Omental fat pad (tissue), 4 donors: Measurements from ENCODE around the gene RAB11FIP4. TPM values are rescaled to one million over a fixed set of nuclear protein-coding genes. Genes with fewer than 3 reads are reported as not detected.

ENCODE experiments used
- ATAC-seq: fragments of 150-250 bp; one replicate; pipeline ENCODE4 v1.9.1; 2016; ENCODE audit warnings: mild to moderate bottlenecking, moderate library complexity; ENCODE audit not compliant: low FRiP score
- DNase-seq: peaks from one replicate; pipeline ENCODE4 v3.0.0-alpha.2; 2019; ENCODE audit warnings: low spot score
- CTCF ChIP-seq, 3 donors: fragments of 450-650 bp; IDR thresholded peaks; one replicate each; pipeline ENCODE4 v1.5.1; 2016 to 2017; ENCODE audit warnings: antibody characterized with exemption in 3 of 3, mild to moderate bottlenecking in 3 of 3, moderate library complexity in 2 of 3
- total RNA-seq, 4 donors: library from RNA; depleted of rRNA; stranded (reverse); fragments of >200 nt; gene quantifications; one replicate each; pipeline ENCODE4 v1.1.0, GENCODE V29; 2016

The RAB11FIP4 gene
- total RNA-seq, 4 donors from 2014 or later: 2.8 to 12.0 (median 5.7) TPM

DNA sequence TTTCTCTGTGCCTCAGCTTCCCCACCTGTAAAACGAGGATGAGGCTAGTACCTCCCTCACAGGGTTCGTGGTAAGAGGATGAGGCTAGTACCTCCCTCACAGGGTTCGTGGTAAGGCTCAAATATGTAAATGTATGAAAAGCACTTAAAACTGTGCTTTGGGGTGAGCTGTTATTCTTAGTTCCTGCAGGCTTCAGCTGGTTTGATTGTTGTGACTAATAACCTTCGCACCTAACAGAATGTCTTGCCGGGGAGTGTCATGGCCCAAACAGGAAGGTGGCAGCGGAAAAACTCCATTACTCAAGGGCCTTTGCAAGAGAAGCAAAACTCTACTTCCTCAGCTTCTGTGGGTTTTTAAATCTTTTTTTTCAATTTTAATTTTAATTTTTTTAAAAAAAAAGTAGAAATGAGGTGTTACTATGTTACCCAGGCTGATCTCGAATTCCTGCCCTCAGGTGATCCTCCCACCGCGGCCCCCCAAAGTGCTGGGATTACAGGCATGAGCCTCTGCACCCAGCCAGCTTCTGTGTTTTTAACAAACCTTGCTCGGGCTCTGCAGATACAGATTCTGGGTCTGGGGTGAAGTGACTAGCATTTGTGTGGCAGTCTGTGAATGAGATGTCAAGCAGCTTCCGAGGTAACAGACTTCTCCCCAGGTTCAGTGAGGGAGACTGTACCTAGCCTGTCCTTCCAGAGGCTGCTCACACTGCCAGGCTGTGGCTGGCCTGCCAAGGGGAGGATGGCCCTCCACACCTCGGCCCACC, 103.0 kb downstream of the RAB11FIP4 start:
- DNase-seq (no peak), ATAC-seq (no peak)
- TF ChIP-seq CTCF (IDR thresholded peaks at IDR 0.05): no peak

- no peak for TF ChIP-seq CTCF (IDR thresholded peaks at IDR 0.05)
- no peak for DNase-seq
- no peak for ATAC-seq
These were observed 103.8 kb downstream of the RAB11FIP4 start for GRCh38 chr17:31495022-31495885.

GRCh38 chr17:31496097-31496496, 104.6 kb downstream of the RAB11FIP4 start:
- DNase-seq (no peak), ATAC-seq (no peak)
- no peak for TF ChIP-seq CTCF (IDR thresholded peaks at IDR 0.05)

DNA sequence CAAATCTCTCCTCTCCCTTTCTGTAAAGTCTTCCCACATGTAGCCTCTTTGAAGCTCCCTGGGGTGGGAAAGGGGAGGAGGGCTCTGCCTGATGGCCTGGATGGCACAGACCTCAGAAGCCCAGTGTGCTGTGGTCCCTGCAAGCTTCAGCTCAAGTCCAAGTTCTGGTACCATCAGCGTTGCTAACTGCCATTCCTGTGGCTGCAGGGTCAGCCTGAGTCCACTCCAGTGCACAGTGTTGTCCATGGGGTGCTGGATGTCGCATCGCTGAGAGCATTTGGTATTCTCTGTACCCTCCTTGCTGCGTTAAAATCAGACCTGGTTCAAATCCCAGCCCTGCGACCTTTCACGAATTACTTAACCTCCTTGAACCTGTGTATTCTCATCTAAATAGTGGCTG, 105.1 kb downstream of the RAB11FIP4 start:
- TF ChIP-seq CTCF (IDR thresholded peaks at IDR 0.05): no peak
- no peak for ATAC-seq
- DNase-seq: no peak

GRCh38 chr17:31497431-31497830, 106.0 kb downstream of the RAB11FIP4 start:
- ATAC-seq: no peak
- DNase-seq: no peak
- no peak for TF ChIP-seq CTCF (IDR thresholded peaks at IDR 0.05)

DNA sequence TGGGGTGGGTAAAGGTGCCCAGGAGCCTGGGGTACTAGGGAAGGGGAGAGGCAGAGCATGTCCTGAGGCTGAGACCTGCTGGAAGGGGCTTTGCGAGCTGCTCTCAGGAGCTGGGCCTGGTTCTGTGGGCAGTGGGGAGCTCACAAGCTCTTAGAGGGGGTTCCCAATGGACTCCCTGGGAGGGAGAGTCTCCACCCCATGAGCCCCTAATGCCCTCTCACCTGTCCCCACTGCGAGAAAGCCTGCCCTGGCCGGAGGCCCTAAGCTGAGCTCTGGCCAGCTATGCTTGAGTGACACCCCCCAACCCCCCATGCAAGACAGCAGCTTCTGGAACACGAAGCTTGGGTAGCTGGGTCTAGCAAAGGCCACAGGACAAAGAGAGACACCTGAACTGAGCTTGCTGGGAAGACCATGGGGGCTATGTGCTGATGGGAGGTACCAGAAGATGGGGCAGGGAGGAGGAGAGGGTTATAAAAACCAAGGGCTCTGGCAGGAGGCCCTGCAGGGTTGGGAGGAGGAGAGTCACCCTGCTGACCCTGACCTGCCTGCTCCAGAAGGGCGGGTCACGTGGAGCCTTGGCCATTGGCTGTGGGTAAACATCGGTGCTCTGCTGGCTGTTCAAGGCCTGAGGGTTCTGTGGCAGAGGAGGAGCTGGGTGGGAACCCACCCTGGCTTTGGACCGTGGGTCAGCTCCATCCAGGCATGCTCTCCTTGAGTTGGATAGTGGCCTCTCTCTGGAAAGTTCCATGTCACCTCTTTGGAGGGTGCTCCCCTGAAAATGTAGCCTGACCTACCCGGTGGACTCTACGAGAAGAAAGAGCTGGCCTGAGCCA, 106.7 kb downstream of the RAB11FIP4 start:
- ATAC-seq: no peak
- TF ChIP-seq CTCF (IDR thresholded peaks at IDR 0.05): no peak
- DNase-seq: no peak
